GM19099 (cell line): ENCODE measurements around the gene BTBD1.

Source experiments
- POLR2A ChIP-seq: IDR thresholded peaks from 3 replicates; pipeline ENCODE4 v1.6.1; 2011; ENCODE audit warnings: low read depth; ENCODE audit not compliant: insufficient read length; ENCODE audit errors: extremely low read depth

The BTBD1 gene

DNA sequence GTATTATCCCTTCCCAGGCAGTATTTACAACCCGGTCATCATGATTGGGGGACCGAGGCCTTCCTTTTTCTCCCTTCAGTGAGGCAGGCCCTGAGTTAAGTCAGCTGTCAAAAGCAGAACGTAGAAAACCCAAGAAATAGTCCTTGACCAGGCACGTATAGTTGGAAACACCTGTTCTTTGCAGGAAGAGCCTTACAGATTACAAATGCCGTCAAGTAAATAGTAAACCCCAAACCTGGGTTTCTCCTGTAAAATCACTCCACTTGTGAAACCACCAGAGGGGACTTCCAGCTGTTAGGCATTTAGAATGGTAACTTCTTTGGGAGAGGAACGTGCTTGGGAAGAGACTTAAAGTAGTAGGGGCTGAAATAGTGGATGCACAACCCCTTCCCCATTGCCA lies 1.0 kb upstream of the BTBD1 start:
- no peak for TF ChIP-seq POLR2A

DNA sequence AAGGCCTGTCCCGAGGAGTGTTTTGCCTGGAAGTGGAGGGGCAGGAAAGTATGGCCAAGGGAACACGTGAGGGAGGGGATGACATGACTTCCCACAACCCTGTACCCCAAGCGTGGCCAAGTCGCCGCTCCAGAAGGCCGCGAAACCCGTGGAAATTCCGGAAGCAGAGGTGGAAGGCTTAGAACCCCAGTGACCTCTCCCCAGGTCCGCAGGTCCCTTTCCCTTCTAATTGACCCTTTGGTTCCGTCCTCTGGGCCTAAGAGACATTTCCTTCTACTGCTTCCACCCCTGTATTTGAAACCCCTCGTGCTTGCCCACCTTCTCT lies 548 bp upstream of the BTBD1 start:
- TF ChIP-seq POLR2A, result no peak

DNA sequence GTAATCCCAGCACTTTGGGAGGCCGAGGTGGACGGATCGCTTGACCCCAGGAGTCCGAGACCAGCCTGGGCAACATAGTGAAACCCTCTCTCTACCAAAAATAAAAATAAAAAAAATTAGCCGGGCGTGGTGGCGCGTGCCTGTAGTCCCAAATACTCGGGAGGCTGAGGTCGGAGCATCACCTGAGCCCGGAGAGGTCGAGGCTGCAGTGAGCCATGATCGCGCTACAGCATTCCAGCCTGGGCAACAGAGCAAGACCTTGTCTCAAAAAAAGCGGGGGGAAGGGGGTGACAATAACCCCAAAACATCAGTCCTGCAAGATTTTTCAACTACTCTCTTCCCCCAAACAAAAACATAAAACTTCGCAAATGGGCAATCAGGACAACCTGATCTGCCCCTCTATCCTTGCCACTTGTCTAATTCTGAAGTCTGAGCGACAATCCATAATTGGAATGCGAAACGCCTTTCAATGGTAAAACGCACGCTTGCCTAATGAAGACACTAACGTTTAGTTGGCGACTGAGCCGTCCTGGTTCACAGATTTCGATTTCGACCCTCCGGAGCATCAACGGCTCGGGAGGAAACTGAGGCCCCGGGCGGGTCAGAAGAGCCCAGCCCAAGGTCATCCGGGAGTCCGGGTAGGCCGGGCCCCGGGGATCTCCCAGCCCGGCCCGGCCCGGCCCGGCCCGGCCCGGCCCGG lies 868 bp downstream of the BTBD1 start:
- no peak for TF ChIP-seq POLR2A

DNA sequence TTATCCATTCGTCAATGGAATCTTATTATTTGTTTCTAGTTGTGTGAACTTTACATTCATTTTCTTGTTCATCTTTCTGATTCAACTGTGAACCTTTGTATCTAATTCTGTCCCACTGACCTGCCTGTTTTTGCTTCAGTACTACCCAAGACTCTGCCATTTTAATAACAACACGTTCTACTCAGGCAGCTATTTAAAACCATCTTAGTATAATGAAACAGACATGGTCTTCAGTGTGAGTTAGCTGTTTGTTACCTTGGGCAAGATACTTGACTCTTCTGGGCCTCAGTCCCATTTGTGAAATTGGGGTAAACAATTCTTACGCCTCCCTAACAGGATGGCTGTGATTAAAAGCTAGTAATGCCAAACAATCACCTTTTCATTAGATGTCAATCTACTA lies 1.6 kb downstream of the BTBD1 start:
- TF ChIP-seq POLR2A, result no peak

DNA sequence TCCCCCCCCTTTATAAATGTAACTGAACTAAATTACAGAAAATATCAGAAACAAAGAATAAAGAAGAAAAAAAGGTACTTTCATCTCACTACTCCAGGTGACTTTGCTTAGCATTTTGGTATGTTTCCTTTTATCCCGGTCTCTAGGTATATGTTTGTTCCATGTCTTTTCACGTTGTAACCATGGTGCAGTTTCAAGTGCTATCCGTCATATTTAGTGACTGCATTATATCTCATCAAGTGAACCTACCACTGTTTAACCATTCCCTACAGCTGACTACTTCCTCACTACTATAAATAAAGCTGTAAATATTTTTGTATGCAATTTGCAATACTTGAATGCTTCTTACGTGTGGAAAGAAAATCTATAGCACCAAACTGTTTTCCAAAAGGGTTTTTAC lies 2.2 kb downstream of the BTBD1 start:
- no peak for TF ChIP-seq POLR2A

DNA sequence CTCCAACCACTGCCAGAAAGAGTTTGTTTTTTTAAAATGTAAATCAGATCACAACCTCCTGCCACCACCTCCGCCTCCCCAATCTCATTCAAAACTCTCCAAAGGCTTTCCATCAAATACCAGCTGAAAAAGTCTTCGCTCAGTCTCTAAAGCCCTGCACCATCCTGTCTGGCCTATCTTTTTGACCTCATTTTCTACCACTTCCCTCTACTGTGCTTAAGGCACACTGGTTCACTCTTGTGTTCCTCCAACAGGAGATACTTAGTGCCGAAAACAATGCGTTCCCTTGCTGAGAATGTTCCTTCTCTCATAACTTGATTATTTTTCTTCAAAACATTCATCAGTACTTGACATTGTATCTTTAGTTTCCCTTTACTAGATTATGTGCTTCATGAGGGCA lies 3.5 kb downstream of the BTBD1 start:
- no peak for TF ChIP-seq POLR2A

DNA sequence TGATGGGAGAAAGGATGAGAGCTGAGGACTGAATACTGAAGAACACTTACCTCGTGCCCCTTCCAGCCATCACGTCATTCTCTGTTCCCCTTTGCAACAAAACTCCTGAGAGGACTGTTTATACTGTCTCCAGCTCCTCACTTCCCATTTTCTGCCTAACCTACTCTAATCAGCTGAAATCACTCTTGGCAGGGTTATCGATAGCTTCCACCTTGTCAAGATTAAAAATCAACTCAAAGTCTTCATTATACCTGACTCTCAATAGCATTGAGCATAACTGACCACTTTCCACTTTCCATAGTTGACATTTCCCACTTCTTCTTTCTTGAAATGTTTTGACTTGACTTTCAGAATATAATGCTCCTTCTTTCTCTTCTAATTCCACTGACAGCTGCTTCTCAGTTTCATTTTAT lies 4.3 kb downstream of the BTBD1 start:
- TF ChIP-seq POLR2A, result no peak

DNA sequence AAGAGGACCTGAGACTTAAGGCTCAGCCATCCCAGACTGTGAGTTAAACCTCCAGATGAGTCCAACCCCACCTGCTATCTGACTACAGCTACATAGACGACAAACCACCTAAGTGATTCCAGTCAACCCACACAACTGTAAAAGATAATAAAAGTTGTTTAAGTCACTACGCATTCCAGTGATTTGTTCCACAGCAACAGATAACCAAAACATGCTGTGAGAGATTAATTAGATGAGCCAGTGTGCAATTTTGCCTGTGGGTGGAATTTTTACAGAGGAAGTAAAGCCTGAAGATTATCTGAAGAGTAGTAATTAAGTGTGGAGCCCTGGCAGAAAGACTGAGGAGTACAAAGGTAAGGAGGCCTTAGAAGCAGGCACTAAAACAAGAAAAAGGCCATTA lies 5.4 kb downstream of the BTBD1 start:
- no peak for TF ChIP-seq POLR2A

DNA sequence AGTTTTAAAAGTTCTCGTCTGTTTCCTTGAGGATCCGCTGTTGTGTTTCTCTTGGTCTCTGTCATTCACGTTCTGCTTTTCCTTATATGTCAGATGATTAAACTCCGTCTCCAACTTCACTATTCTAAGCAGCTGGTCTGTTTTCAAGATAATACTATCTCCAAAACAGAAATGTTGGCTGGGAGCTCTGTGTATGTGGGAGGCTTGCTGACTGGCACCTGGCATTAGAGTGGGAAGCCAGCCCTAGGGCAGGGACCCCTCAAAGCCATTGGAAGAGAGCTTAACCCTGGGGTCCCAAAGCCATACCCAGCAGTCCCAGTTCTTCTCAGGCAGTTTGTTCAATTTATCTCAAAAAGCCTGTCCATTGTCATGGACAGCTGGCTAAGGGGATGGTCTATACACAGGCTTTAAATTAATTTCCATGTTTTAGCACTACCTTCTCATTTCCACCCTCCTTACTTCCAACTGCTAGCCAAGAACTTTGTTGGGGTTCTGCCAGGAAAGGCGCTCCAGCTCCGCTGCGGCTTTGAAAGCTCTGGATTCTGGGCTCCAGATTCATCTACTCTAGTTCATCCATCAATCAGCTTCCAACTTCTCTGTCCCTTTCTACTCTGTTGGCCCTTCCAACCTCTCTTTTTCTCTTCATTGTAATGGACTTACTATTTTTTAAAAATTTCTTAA lies 9.2 kb downstream of the BTBD1 start:
- no peak for TF ChIP-seq POLR2A

DNA sequence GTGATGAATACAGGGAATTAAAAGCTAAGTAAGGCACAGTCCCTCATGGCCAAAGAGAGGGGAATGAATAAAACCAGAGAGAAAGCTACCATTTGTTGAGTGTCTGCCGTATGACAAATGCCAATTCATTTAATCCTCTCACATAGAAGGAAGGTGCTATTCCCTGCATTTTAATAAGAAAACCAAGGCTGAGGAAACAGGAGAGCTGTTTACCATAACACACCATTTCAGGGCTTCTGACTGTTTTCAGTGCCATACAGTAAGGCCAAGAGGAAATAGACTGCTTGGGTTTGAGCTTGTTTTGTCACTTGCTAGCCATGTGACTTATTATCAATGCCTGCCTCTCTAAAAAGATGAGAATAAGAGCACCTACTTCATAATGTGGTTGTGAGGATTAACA lies 10.1 kb downstream of the BTBD1 start:
- TF ChIP-seq POLR2A, result no peak

DNA sequence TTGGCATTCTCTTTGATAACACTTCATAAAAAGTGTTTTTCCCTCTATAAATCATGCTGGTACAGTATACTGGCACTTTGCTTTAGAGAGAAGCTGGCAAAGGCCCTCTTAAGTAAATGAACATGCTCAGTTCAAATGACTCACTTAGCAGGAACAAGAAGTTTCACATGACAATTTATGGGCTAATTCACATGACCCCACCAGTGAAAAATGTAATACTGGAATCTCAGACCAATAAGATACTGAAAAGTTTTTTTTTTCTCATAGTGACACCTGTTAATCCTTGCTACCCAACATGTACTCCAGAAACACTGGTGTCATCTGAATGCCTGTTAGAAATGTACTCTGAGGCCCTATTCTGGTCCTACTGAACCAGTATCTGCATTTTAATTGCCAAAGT lies 13.9 kb downstream of the BTBD1 start:
- no peak for TF ChIP-seq POLR2A

DNA sequence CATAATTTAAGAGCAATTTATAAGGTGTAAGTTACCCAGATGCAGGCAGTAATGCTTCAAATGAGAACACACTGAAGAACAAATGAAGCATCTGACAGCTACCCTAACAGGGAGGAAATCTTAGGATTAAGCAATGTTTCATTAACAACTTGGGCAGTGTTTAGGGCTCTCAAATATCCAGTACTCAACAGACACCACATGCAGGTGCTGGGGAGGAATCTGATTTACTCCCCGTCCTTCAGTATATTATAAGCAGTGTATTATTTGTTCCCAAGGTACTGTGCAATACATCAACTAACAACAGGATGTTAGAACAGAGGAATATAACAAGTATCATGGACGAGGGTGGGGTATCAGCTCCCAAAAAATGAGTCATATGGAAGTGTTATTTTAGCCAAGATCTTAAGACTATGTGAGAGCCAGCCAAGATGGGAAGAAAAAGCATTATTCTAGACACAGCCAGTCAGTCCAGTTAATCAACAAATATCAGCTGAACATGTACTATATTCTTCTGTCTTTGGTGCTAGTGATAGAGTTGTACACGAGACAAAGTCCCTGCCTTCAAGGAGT lies 20.4 kb downstream of the BTBD1 start:
- TF ChIP-seq POLR2A, result no peak

DNA sequence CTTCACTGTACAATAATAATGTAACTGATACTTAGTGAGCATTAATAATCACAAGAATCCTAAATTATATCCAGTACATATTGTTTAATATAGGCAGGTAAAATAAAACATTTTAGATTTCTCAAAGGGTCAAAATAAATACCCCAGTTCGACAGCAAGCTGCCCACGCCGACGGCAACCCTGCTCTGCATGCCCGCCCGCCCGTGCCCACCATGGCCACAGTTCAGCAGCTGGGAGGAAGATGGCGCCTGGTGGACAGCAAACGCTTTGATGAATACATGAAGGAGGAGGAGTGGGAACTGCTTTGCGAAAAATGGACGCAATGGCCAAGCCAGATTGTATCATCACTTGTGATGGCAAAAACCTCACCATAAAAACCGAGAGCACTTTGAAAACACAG lies 22.9 kb downstream of the BTBD1 start:
- no peak for TF ChIP-seq POLR2A

DNA sequence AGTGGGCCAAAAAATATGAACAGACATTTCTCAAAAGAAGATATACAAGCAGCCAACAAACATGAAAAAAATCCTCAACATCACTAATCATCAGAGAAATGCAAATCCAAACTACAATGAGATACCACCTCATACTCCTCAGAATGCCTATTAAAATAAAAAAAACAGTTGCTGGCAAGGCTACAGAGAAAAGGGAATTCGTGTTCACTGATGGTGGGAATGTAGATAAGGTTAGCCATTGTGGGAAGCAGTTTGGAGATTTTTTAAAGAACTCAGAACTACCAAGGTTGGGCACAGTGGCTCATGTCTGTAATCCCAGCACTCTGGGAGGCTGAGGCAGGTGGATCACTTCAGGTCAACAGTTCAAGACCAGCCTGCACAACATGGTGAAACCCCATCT lies 27.8 kb downstream of the BTBD1 start:
- no peak for TF ChIP-seq POLR2A

DNA sequence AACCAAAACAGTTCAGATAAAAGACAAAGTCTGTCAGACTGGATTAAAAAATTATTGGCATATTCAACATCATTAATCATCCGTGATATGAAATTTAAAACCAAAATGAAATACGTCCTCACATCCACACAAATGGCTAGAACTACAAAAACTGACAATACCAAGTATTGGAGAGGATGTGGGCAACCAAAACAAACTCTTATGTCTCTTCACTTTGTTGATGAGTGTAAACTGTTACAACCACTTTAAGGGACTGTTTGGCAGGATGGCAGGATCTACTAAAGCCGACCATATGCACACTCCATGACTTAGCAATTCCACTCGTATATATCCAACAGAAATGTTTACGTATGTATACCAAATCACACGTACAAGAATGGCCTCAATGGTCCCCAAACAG lies 30.8 kb downstream of the BTBD1 start:
- TF ChIP-seq POLR2A, result no peak

DNA sequence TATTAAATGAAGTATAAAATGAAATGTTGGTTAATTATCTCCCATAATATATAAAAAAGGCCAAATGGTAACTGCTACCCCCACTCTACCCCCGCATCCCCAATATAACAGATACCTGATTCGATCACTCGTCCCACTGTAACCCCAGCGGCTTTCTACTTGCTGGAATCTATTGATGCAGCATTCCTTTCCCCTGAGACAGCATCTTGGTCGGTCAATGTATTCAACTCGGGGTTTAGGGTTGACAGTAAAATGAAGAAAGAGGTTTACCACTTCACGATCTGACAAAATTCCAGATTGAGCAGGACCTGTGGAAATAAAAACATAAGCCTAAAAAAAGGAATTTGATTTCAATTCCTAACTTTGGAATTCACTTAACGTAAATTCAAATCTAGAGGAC lies 37.0 kb downstream of the BTBD1 start:
- TF ChIP-seq POLR2A, result no peak

DNA sequence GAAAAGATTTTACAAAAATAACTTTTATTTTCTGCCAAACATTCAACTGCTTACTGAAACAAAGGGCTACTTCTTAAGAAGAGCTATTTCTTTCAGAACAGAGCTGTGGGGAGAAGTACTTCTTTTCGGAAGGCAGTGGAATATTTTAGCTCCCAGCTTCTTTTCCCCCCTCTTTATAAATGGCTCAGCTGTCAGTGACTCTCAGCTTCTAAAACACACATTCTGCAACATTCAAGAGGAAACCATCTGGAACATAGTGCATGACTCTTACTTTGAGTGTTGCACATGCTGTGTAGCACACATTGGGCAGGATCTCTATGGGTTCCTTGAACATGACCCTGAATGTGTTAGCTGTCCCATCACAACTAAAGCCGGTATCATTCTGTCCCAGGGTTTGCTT lies 48.6 kb downstream of the BTBD1 start:
- no peak for TF ChIP-seq POLR2A

DNA sequence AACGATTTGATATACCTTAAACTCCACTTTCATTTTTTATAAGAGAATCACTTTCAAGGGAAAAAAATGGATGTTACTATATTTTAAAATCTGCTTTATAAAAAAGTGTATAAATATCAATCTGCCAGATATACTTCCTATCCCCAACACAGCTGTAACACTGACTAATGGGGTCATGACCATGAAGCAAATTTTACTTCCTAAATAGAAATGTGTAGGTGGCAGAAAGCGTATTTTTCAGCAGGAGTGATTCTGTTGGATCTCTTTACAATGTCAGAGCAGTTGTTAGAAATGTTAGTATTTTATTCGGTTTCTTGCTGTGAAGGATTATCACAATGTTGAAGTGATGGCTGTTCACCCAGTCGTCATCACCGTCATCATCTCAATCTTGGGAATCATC lies 50.1 kb downstream of the BTBD1 start:
- no peak for TF ChIP-seq POLR2A

DNA sequence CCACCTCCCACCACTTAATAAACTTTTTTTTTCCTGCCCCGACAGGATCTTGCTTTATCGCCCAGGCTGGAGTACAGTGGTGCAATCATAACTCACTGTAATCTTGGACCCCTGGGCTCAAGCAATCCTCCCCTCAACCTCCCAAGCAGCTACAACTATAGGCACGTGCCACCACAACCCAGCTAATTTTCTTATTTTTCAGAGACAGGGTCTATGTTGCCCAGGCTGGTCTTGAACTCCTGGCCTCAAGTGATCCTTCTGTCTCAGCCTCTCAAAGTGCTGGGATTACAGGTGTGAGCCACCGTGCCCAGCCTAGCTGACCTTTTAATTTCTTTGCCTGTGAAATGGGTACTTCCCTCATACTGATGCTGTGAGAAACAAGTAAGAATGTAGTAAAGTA lies 51.7 kb downstream of the BTBD1 start:
- no peak for TF ChIP-seq POLR2A
